Neural progenitor cell (in vitro differentiated cells): ENCODE measurements around the gene FCGBP.

Experiments
- EZH2phosphoT487 ChIP-seq: fragments of 200-600 bp; sonication (generic); IDR thresholded peaks from 2 replicates; pipeline ENCODE4 v1.6.1; 2017; ENCODE audit warnings: antibody characterized with exemption
- TF ChIP-seq, protein P1 (sequence below): fragments of 200-600 bp; sonication (generic); IDR thresholded peaks from 2 replicates; pipeline ENCODE4 v1.5.1; 2017; ENCODE audit warnings: antibody characterized with exemption, mild to moderate bottlenecking

DNA sequence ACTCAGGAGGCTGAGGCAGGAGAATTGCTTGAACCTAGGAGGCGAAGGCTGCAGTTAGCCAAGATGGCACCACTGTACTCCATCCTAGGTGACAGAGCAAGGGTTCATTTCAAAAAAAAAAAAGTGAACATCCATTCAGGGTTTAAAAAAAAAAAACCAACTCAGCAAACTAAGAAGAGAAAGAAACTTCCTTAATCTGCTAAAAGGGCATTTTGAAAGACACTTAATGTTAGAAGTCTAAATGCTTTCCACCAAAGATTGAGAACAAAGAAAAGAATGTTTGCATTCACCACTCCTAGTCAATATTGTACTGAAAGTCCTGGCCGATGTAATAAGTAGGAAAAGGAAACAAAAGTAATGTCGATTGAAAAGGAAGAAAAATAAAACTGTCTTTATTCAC is 29.5 kb upstream of the FCGBP start:
- TF ChIP-seq, protein P1, sequence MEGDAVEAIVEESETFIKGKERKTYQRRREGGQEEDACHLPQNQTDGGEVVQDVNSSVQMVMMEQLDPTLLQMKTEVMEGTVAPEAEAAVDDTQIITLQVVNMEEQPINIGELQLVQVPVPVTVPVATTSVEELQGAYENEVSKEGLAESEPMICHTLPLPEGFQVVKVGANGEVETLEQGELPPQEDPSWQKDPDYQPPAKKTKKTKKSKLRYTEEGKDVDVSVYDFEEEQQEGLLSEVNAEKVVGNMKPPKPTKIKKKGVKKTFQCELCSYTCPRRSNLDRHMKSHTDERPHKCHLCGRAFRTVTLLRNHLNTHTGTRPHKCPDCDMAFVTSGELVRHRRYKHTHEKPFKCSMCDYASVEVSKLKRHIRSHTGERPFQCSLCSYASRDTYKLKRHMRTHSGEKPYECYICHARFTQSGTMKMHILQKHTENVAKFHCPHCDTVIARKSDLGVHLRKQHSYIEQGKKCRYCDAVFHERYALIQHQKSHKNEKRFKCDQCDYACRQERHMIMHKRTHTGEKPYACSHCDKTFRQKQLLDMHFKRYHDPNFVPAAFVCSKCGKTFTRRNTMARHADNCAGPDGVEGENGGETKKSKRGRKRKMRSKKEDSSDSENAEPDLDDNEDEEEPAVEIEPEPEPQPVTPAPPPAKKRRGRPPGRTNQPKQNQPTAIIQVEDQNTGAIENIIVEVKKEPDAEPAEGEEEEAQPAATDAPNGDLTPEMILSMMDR: no peak
- TF ChIP-seq EZH2phosphoT487: no peak
